B cell (primary cell): ENCODE data around the gene KLHL1.

Experiments used
- CTCF ChIP-seq: fragments of 200-600 bp; IDR thresholded peaks from one replicate; pipeline ENCODE4 v1.8.0; 2022; ENCODE audit warnings: antibody characterized with exemption, mild to moderate bottlenecking
- EZH2 ChIP-seq: IDR thresholded peaks from 2 replicates; pipeline ENCODE4 v1.6.1; 2012; ENCODE audit warnings: borderline replicate concordance, low read depth, mild to moderate bottlenecking, moderate library complexity, low read length; ENCODE audit not compliant: insufficient read depth, poor library complexity, severe bottlenecking

DNA sequence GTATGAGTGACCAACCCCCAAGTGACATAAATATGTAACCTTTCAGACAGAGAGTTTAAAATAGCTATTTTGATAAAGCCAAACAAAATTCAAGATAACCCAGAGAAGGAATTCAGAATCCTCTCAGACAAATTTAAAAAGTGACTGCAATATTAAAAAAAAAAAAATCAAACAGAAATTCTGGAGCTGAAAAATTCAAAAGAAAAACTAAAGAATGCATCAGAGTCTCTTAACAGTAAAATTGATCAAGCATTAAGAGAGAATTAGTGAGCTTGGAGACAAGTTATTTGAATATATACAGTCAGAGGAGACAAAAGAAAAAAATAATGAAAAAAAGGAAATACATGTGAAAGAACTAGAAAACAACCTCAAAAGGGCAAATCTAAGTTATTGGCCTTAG, 53.7 kb downstream of the KLHL1 start:
- TF ChIP-seq CTCF = no peak
- TF ChIP-seq EZH2 = no peak
